NOMO-1 treated with dmso at 0.1 percent for 144 hours (cell line): ENCODE measurements around the gene ITGAD.
"Not testable (repeated sequence)": the region's sequence is repeated elsewhere in the genome, so short reads cannot be mapped to it uniquely, and the experiment has no call there.

ENCODE experiments used
- DNase-seq: peaks from one replicate; lab custom pipeline; 2025; ENCODE audit not compliant: unreplicated experiment; lab: John Stamatoyannopoulos, UW

Gene ITGAD

GRCh38 chr16:31403590-31404352, 10.6 kb downstream of the ITGAD start:
- no peak for DNase-seq

GRCh38 chr16:31404353-31405064, 11.4 kb downstream of the ITGAD start:
- no peak for DNase-seq

DNA sequence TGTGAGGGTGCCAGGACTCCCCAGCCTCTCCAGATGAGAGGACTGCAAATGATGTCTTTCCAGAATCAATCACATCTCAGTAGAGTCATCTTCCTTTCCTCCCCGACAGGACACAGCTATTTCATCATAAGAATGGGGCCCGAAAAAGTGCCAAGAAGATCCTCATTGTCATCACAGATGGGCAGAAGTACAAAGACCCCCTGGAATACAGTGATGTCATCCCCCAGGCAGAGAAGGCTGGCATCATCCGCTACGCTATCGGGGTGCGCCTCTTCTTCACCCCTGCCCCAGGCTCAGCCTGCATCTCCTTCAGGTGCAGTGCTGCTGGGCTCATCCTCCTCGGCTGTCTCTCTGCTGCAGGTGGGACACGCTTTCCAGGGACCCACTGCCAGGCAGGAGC, 14.3 kb downstream of the ITGAD start:
- no peak for DNase-seq

DNA sequence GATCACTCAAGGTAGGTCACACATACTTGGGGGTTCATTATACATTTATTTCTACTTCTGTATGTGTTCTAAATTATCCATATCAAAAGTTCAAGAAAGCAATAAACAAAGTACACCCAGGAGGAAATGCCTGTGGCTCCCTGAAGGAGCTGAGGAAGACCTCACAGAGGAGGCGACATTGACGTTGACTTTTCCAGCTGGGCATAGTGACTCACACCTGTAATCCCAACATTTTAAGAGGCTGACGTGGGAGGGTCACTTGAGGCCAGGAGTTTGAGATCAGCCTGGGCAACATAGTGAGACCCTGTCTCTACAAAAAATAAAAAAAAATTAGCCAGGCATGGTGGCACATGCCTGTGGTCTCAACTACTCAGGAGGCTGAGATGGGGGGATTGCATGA, 16.3 kb downstream of the ITGAD start:
- no peak for DNase-seq

DNA sequence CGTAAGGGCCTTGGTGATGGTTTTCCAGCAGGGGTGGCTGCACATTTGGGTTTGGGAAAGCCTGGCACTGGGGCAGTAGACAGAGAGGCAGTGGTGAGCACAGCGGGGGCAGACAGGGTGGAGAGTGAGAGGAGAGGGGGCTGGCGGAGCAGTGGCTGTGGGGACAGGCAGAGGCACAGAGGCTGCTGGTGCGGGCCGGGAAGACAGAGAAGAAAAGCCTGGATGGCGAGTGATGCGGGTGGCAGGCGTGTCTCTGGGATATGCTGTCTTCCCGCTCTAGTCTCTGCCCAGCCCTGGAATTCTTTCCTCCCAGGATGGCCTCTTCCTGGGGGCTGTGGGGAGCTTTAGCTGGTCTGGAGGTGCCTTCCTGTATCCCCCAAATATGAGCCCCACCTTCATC, 16.9 kb downstream of the ITGAD start:
- DNase-seq = no peak

DNA sequence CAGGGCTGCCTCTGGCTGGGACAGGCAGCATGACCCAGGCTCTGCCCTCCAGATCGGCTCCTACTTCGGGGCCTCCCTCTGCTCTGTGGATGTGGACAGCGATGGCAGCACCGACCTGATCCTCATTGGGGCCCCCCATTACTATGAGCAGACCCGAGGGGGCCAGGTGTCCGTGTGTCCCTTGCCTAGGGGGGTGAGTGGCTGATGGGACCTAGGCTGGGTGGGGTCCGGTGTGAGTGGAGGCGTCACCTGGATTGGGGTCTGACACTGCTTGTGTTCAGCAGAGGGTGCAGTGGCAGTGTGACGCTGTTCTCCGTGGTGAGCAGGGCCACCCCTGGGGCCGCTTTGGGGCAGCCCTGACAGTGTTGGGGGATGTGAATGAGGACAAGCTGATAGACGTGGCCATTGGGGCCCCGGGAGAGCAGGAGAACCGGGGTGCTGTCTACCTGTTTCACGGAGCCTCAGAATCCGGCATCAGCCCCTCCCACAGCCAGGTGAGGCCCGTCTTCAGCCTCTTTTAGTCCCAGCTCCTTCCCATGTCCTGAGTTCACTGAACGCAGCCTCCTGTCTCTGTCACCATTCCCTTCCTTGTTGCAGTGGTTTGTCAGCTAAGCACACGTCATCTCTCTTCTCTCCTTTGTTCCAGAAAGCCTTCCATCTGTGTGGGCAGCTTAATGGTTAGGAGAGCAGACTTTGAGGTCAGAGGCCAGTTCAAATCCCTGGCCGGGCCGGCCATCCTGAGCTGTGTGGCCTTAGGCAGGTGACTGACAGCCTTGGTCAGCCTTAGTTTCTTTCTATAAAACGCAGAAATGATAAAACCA, 18.1 kb downstream of the ITGAD start:
- DNase-seq = no peak

DNA sequence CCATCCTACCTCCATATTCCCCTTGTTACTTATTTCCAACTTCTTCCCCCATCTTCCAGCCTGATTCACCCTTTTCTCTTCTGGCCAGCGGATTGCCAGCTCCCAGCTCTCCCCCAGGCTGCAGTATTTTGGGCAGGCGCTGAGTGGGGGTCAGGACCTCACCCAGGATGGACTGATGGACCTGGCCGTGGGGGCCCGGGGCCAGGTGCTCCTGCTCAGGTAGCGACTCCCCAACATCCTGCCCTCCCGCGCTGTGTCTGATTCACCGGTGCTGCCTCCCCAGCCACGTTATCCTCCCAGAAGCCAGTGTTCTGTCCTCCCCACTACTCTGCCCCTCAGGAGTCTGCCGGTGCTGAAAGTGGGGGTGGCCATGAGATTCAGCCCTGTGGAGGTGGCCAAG, 19.6 kb downstream of the ITGAD start:
- no peak for DNase-seq

GRCh38 chr16:31413381-31413780, 20.2 kb downstream of the ITGAD start:
- DNase-seq = no peak

GRCh38 chr16:31413943-31414342, 20.8 kb downstream of the ITGAD start:
- DNase-seq = no peak

- DNase-seq = no peak
Measured at GRCh38 chr16:31414706-31415105, 21.6 kb downstream of the ITGAD start.

DNA sequence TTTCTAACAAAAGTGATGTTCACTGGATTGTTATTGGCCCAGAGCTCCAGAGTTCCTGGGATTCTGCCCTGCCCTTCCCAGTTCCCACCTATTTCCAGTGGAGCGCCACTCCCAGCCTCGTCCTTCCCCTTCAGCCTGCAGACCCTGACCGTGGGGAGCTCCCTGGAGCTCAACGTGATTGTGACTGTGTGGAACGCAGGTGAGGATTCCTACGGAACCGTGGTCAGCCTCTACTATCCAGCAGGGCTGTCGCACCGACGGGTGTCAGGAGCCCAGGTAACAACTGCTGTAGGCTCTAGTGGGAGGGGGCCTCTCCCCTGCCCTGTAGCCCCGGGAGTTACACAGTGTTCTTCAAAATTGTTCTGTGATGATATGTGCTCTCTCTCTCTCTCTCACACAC, 23.2 kb downstream of the ITGAD start:
- DNase-seq = no peak

- not testable (repeated sequence) for DNase-seq
Measured at GRCh38 chr16:31417036-31417435, 23.9 kb downstream of the ITGAD start.

DNA sequence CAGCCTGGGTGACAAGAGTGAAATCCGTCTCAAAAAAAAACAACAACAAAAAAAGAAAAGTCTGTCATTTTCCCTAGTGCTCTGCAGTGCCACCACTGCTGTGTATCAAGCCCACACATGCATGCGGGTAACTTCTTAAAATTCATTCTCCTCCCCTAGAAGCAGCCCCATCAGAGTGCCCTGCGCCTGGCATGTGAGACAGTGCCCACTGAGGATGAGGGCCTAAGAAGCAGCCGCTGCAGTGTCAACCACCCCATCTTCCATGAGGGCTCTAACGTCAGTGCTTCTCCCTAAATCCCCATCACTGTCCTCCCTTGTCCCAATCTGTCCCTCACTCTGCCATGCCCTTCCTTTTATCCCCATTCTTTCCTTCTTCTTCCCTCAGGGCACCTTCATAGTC, 24.8 kb downstream of the ITGAD start:
- no peak for DNase-seq

GRCh38 chr16:31420037-31420436, 26.9 kb downstream of the ITGAD start:
- no peak for DNase-seq

DNA sequence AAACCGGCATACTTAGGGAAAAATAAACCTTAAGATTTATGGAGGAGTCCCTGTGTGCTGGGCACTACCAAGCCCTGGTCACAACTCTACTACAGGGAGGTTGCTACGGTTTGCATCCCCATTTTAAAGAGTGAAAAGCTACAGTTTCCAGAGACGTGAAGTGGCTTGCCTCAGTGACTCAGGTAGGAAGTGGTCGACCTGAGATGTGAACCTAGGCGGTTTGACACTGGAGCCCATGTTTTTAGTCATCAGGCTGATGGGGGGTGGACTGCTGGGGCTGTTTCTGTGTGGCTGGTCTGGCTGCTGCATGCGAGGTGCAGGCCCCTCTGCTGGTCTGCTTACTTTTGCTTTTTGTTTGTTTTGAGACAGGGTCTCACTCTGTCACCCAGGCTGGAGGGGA, 28.5 kb downstream of the ITGAD start:
- DNase-seq = no peak

- no peak for DNase-seq
Measured at GRCh38 chr16:31423241-31423640, 30.1 kb downstream of the ITGAD start.

GRCh38 chr16:31423801-31424200, 30.7 kb downstream of the ITGAD start:
- no peak for DNase-seq

GRCh38 chr16:31427441-31428278, 34.5 kb downstream of the ITGAD start:
- DNase-seq = no peak

DNA sequence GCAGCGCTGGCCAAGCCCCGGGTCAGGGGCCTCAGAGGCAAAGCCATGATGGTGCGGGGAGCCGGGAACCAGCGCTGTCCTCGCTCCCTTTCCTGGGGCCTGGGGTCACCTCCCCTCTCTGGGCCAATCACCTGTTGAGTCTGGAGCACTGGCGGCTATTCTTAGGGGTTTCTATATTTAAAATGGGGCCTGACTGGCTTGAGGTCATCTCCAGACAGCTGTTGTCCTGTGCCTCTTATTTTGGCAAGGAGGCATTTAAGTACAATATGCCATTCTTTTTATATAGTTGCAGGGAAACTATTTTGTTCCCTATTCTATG, 35.1 kb downstream of the ITGAD start, which contains the start of gene COX6A2:
TSS of gene COX6A2 (minus strand) at position 82 of the 319 bp plus-strand sequence. CDS start at position 47, 35 bp downstream.
- no peak for DNase-seq

- no peak for DNase-seq
Measured at GRCh38 chr16:31428638-31429247, 35.6 kb downstream of the ITGAD start.
